ENCODE measurements around the gene SLC10A4.
"Not testable (repeated sequence)": the region's sequence is repeated elsewhere in the genome, so short reads cannot be mapped to it uniquely, and the experiment has no call there.

The SLC10A4 gene

GRCh38 chr4:48449151-48449550, 34.0 kb upstream of the SLC10A4 start:
- no peak for DNase-seq
- Histone ChIP-seq H3K27me3 (replicated peaks) (no peaks in the 10 kb centered on the region), H3K27ac (no peak overlapping the region), H3K4me3 (ENCODE audit: low read depth, low read length) (no peak overlapping the region), H3K36me3 (replicated peaks) (no peaks in the 10 kb centered on the region)
- in situ Hi-C loops (cut with HindIII; ENCODE audit: low pct_ligation_motif_present, low sequenced_read_pairs), result no loop called here
- no peak for TF ChIP-seq CTCF (IDR thresholded peaks at IDR 0.05; ENCODE audit: low read depth, low read length, missing control alignments)

- H3K36me3 ChIP-seq (replicated peaks), result no peaks in the 10 kb centered on the region
- no peak for TF ChIP-seq CTCF (IDR thresholded peaks at IDR 0.05; ENCODE audit: low read depth, low read length, missing control alignments)
- H3K4me3 ChIP-seq (ENCODE audit: low read depth, low read length), result no peak overlapping the region
- no peak for DNase-seq
- no peak overlapping the region for H3K27ac ChIP-seq
- no peaks in the 10 kb centered on the region for H3K27me3 ChIP-seq (replicated peaks)
- in situ Hi-C loops (cut with HindIII; ENCODE audit: low pct_ligation_motif_present, low sequenced_read_pairs), result no loop called here
These were observed 32.4 kb upstream of the SLC10A4 start for GRCh38 chr4:48450740-48451139.

- H3K27ac ChIP-seq; H3K36me3 ChIP-seq (replicated peaks); in situ Hi-C loops (cut with HindIII; ENCODE audit: low pct_ligation_motif_present, low sequenced_read_pairs); H3K4me3 ChIP-seq (ENCODE audit: low read depth, low read length); H3K27me3 ChIP-seq (replicated peaks); DNase-seq: not testable (repeated sequence)
These were observed 31.5 kb upstream of the SLC10A4 start for GRCh38 chr4:48451656-48452055.

GRCh38 chr4:48454591-48454990, 28.6 kb upstream of the SLC10A4 start:
- H3K36me3 ChIP-seq (replicated peaks), result no peaks in the 10 kb centered on the region
- no peak for DNase-seq
- in situ Hi-C loops (cut with HindIII; ENCODE audit: low pct_ligation_motif_present, low sequenced_read_pairs), result no loop called here
- no peak overlapping the region for H3K27ac ChIP-seq
- no peaks in the 10 kb centered on the region for H3K27me3 ChIP-seq (replicated peaks)
- H3K4me3 ChIP-seq (ENCODE audit: low read depth, low read length), result no peak overlapping the region
- no peak for TF ChIP-seq CTCF (IDR thresholded peaks at IDR 0.05; ENCODE audit: low read depth, low read length, missing control alignments)

- TF ChIP-seq CTCF (IDR thresholded peaks at IDR 0.05; ENCODE audit: low read depth, low read length, missing control alignments), result no peak
- Histone ChIP-seq H3K36me3 (replicated peaks) (no peaks in the 10 kb centered on the region), H3K27me3 (replicated peaks) (no peaks in the 10 kb centered on the region), H3K4me3 (ENCODE audit: low read depth, low read length) (no peak overlapping the region), H3K27ac (no peak overlapping the region)
- no peak for DNase-seq
- in situ Hi-C loops (cut with HindIII; ENCODE audit: low pct_ligation_motif_present, low sequenced_read_pairs), result no loop called here
These were observed 22.1 kb upstream of the SLC10A4 start for GRCh38 chr4:48461000-48461399.

GRCh38 chr4:48462363-48462762, 20.8 kb upstream of the SLC10A4 start:
- Histone ChIP-seq H3K27me3 (replicated peaks) (no peaks in the 10 kb centered on the region), H3K27ac (no peak overlapping the region), H3K36me3 (replicated peaks) (no peaks in the 10 kb centered on the region), H3K4me3 (ENCODE audit: low read depth, low read length) (no peak overlapping the region)
- in situ Hi-C loops (cut with HindIII; ENCODE audit: low pct_ligation_motif_present, low sequenced_read_pairs), result no loop called here
- TF ChIP-seq CTCF (IDR thresholded peaks at IDR 0.05; ENCODE audit: low read depth, low read length, missing control alignments), result no peak
- no peak for DNase-seq

All from brain microvascular endothelial cell (primary cell).